ENCODE data around the gene CACNA1A.

- TF ChIP-seq EZH2phosphoT487 (conservative IDR thresholded peaks at IDR 0.05; ENCODE audit: low read length) (no peak), CTCF (IDR thresholded peaks at IDR 0.05; ENCODE audit: insufficient read depth, low read length, poor library complexity, severe bottlenecking) (no peak)
These were observed 166.4 kb downstream of the CACNA1A start for GRCh38 chr19:13339869-13340268.

Data from SU-DHL-6 (cell line).